ENCODE results near the gene CD7.
A peak's percentile ranks its signal among the peaks of the same experiment; 100 is the strongest.

Gene CD7

DNA sequence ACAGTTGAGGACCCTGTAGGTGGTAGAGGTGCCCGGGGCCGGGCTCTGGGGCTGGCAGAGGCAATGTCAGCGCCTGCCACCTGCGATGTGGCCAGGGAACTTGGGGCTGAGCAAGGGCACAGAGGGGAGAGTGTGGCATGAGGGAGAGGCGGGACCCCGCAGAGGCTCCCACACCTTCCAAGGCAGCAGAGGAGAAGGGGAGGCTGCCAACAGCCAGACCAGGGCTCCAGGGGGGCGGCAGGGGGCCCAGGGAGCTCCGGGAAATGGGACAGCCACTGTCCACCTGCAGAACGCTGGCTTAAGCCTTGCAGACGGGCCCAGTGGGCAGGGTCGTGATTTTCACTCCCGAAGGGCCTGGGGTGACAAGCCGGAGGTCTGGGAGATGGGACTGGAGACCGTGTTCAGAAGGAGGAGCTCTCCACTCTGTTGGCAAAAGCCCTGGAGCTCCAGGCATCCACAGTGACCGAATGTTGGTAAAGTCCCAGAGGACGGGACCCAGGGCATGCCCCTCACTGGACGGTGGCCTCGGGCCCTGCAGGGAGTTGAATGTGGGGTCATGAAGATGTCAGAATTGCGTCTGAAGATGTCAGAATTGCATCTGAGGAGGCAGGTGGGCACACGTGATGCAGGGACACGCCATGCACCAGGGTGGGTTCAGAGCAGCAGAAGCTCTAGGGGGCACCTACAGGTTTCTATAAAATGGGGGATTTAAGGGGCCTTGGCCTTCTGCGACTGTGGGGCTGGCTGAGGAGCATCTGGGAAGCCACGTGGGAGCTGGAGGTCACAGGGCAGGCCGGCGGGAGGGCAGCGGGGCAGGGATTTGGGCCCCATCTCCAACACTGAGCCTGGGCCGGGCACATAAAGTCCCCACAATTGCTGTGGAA is 18.6 kb downstream of the CD7 start:
- Histone ChIP-seq H3K4me1 (ENCODE audit: control insufficient read depth, insufficient read depth, low read length) (peaks cover 13% of the 10 kb centered on the region), H3K36me3 (ENCODE audit: control insufficient read depth in 2 of 2, insufficient read depth in 1 of 2, low read length in 2 of 2) (no peaks in the 10 kb centered on the region), H3K27ac (ENCODE audit: extremely low read depth, low read depth, low read length) (peak overlapping the region; percentile 55; the same call in 1 of the 2 replicates), H3K4me3 (ENCODE audit: low read depth, low read length) (no peak overlapping the region), H3K9me3 (ENCODE audit: control insufficient read depth, insufficient read depth, low read depth, low read length) (no peaks in the 10 kb centered on the region)
- POLR2A ChIA-PET, result interaction anchor here (0.5 to 3.4 kb wide), 7 partner anchors 7 to 84 kb away, joined by 3 to 15 read pairs (median 3); partner anchors contain the start of gene CSNK1D
- TF ChIP-seq ZNF510 (tag by site-specific recombination; IDR thresholded peaks at IDR 0.05; ENCODE audit: insufficient replicate concordance), result no peak
- TF ChIP-seq ZEB2 (tag by site-specific recombination; IDR thresholded peaks at IDR 0.05), result no peak
- TF ChIP-seq ZNF621 (tag by site-specific recombination; IDR thresholded peaks at IDR 0.05), result no peak
- no peak for TF ChIP-seq TCF7L2 (IDR thresholded peaks at IDR 0.05; ENCODE audit: borderline replicate concordance, low read depth, low read length)
- TF ChIP-seq, protein P1, sequence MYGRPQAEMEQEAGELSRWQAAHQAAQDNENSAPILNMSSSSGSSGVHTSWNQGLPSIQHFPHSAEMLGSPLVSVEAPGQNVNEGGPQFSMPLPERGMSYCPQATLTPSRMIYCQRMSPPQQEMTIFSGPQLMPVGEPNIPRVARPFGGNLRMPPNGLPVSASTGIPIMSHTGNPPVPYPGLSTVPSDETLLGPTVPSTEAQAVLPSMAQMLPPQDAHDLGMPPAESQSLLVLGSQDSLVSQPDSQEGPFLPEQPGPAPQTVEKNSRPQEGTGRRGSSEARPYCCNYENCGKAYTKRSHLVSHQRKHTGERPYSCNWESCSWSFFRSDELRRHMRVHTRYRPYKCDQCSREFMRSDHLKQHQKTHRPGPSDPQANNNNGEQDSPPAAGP (tag by site-specific recombination; IDR thresholded peaks at IDR 0.05), result no peak
- TF ChIP-seq ZNF529 (tag by site-specific recombination; IDR thresholded peaks at IDR 0.05; ENCODE audit: insufficient replicate concordance), result no peak
- TF ChIP-seq SALL2 (tag by site-specific recombination; IDR thresholded peaks at IDR 0.05; ENCODE audit: borderline replicate concordance), result no peak
- no peak for TF ChIP-seq ZNF548 (tag by site-specific recombination; IDR thresholded peaks at IDR 0.05)
- no peak for TF ChIP-seq SP3 (tag by site-specific recombination; IDR thresholded peaks at IDR 0.05)
- CTCF ChIA-PET, result interaction anchor here (0.5 to 1.8 kb wide), 9 partner anchors 15 to 907 kb away, joined by 3 to 9 read pairs (median 4); no protein-coding TSS in a partner anchor

DNA sequence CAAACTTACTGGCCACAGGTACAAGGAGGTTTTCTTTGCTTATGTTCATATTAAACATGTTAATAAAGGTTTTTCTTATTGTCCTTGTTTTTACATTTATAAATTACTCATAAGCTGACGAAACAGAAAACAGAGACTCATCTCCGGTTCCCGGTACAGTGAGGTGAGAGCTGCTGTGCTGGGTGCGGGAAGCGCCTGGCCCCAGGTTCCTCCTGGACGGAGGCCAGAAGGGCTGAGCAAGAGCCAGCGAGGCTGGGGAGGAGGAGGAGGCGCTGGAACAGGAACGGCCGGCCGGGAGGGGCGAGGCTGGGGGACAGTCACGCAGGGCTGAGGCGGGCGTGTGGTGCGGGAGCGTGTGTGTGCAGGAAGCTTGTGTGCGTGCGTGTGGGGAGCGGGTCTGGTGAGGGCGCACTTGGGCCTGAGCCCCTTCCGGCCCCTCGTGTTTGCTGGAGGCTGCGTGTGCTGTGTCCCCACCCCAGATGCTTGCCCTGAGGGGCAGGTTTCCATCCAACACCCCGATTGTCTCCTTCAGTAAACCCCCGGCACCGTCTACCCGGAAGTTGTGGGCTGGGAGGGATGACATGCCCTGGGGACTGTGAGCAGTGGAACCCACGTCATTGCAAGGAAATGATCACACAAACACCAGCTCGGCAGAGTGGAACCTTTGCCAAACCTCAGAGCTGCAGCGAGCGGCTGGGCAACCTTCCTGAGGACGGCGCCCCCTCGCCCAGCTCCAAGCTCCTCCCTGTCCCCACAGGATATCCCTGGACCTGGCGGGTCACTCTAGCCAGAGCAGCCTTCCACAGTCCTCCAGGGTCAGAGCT is 19.5 kb downstream of the CD7 start:
- peak overlapping the region; percentile 55; the same call in 1 of the 2 replicates for H3K27ac ChIP-seq (ENCODE audit: extremely low read depth, low read depth, low read length)
- peak overlapping the region; percentile 27 for H3K4me3 ChIP-seq (ENCODE audit: low read depth, low read length)
- CTCF ChIA-PET, result interaction anchor here (0.7 to 1.4 kb wide), 6 partner anchors 15 to 872 kb away, joined by 3 to 7 read pairs (median 4); no protein-coding TSS in a partner anchor
- no peak for TF ChIP-seq KLF10 (tag by site-specific recombination; IDR thresholded peaks at IDR 0.05)
- TF ChIP-seq KLF9 (tag by site-specific recombination; IDR thresholded peaks at IDR 0.05; ENCODE audit: low read depth), result 0 out of 2 replicates have a peak, but pooled peaks have one; percentile 40
- TF ChIP-seq ZNF843 (tag by site-specific recombination; IDR thresholded peaks at IDR 0.05), result peak; percentile 46; the same call in 1 of the 2 replicates
- TF ChIP-seq, protein P2, sequence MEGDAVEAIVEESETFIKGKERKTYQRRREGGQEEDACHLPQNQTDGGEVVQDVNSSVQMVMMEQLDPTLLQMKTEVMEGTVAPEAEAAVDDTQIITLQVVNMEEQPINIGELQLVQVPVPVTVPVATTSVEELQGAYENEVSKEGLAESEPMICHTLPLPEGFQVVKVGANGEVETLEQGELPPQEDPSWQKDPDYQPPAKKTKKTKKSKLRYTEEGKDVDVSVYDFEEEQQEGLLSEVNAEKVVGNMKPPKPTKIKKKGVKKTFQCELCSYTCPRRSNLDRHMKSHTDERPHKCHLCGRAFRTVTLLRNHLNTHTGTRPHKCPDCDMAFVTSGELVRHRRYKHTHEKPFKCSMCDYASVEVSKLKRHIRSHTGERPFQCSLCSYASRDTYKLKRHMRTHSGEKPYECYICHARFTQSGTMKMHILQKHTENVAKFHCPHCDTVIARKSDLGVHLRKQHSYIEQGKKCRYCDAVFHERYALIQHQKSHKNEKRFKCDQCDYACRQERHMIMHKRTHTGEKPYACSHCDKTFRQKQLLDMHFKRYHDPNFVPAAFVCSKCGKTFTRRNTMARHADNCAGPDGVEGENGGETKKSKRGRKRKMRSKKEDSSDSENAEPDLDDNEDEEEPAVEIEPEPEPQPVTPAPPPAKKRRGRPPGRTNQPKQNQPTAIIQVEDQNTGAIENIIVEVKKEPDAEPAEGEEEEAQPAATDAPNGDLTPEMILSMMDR (tag by site-specific recombination; IDR thresholded peaks at IDR 0.05), result peak; percentile 46
- TF ChIP-seq ZBTB20 (tag by site-specific recombination; IDR thresholded peaks at IDR 0.05), result peak; percentile 71; the same call in 1 of the 2 replicates
- no peak for TF ChIP-seq ZNF768 (tag by site-specific recombination; IDR thresholded peaks at IDR 0.05)
- TF ChIP-seq OVOL3 (tag by site-specific recombination; IDR thresholded peaks at IDR 0.05), result no peak
- no peak for TF ChIP-seq ZNF350 (tag by site-specific recombination; IDR thresholded peaks at IDR 0.05)
- TF ChIP-seq ZNF785 (tag by site-specific recombination; IDR thresholded peaks at IDR 0.05), result no peak
- no peak for TF ChIP-seq ZFP41 (tag by site-specific recombination; IDR thresholded peaks at IDR 0.05; ENCODE audit: borderline replicate concordance)
- TF ChIP-seq ZSCAN5A (tag by site-specific recombination; IDR thresholded peaks at IDR 0.05), result no peak
- no peak for TF ChIP-seq ZSCAN18 (tag by site-specific recombination; IDR thresholded peaks at IDR 0.05)
- no peak for TF ChIP-seq ZNF114 (tag by site-specific recombination; IDR thresholded peaks at IDR 0.05)
- TF ChIP-seq, protein P3, sequence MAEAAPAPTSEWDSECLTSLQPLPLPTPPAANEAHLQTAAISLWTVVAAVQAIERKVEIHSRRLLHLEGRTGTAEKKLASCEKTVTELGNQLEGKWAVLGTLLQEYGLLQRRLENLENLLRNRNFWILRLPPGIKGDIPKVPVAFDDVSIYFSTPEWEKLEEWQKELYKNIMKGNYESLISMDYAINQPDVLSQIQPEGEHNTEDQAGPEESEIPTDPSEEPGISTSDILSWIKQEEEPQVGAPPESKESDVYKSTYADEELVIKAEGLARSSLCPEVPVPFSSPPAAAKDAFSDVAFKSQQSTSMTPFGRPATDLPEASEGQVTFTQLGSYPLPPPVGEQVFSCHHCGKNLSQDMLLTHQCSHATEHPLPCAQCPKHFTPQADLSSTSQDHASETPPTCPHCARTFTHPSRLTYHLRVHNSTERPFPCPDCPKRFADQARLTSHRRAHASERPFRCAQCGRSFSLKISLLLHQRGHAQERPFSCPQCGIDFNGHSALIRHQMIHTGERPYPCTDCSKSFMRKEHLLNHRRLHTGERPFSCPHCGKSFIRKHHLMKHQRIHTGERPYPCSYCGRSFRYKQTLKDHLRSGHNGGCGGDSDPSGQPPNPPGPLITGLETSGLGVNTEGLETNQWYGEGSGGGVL (tag by site-specific recombination; IDR thresholded peaks at IDR 0.05), result peak; percentile 65

More for the DNA sequence above, 19.5 kb downstream of the CD7 start:
- POLR2A ChIA-PET, result interaction anchor here (0.6 to 3.4 kb wide), 8 partner anchors 8 to 419 kb away, joined by 3 to 15 read pairs (median 3); partner anchors contain the start of genes CSNK1D and FN3KRP
- Histone ChIP-seq H3K9me3 (ENCODE audit: control insufficient read depth, insufficient read depth, low read depth, low read length) (no peaks in the 10 kb centered on the region), H3K4me1 (ENCODE audit: control insufficient read depth, insufficient read depth, low read length) (peaks cover 13% of the 10 kb centered on the region), H3K36me3 (ENCODE audit: control insufficient read depth in 2 of 2, insufficient read depth in 1 of 2, low read length in 2 of 2) (no peaks in the 10 kb centered on the region)

Data from HEK293 (cell line).